ENCODE data around the gene CLDND2.
"Not testable (repeated sequence)": the region's sequence is repeated elsewhere in the genome, so short reads cannot be mapped to it uniquely, and the experiment has no call there.

Gene CLDND2, protein sequence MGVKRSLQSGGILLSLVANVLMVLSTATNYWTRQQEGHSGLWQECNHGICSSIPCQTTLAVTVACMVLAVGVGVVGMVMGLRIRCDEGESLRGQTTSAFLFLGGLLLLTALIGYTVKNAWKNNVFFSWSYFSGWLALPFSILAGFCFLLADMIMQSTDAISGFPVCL
- total RNA-seq = 12.4 to 16.2 reads per million in 2 donors

DNA sequence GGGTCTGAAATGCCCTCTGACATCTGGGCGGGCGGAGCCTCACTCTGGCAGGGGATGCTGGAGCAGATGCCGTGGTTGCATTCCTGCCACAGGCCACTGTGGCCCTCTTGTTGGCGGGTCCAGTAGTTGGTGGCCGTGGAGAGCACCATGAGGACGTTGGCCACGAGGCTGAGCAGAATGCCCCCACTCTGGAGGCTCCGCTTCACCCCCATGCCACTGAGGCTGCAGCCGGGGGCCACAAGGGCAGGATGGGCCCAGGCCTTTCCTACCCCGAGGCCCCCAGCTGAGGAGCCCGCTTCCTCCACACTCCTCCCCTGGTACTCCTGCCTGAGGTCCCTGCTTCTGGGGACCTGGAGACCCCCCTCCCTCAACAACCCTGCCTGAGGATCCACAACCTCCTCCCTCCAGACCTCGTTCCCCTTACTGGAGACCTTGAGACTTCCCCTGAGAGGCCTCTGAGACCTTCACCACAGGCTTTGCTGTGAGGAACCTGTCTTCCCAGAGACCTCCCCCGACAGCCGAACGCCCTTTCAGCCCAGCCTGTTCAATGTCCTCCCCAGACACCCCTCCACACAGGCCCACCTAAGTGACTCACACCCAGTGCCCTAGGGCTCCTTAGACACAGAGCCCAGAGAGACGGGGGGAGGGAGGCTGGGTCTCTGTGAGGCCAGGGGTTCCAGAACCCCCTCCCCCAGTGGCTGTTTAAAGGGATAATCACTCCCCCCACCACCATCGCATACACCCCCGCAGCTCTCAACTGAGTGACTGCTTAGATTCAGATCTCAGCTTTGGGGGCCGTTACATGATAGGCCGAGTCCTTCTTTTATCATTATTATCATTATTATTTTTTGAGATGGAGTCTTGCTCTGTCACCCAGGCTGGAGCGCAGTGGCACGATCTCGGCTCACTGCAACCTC is at the start of gene CLDND2:
TSS of gene CLDND2 (minus strand) at position 638 of the 917 bp plus-strand sequence. CDS start at position 212, 426 bp downstream.
- no peak for DNase-seq

DNA sequence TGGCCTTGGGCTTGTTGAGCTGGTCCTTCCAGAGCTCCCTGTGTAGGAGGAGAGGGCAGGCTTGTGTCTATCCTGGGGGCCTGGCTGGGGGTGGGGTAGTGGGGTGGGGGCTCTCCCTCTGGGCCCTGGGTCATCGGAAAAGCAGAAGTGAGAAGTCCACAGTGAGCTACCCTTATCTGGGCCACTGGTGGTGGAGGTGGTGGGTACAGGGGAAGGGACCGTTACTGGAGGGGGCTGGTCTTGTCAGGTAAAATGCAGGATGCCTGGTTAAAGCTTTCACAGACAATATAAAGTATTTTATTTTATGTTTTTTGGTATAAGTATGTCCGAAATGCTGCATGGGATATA is 49.0 kb upstream of the CLDND2 start:
- no peak for DNase-seq

DNA sequence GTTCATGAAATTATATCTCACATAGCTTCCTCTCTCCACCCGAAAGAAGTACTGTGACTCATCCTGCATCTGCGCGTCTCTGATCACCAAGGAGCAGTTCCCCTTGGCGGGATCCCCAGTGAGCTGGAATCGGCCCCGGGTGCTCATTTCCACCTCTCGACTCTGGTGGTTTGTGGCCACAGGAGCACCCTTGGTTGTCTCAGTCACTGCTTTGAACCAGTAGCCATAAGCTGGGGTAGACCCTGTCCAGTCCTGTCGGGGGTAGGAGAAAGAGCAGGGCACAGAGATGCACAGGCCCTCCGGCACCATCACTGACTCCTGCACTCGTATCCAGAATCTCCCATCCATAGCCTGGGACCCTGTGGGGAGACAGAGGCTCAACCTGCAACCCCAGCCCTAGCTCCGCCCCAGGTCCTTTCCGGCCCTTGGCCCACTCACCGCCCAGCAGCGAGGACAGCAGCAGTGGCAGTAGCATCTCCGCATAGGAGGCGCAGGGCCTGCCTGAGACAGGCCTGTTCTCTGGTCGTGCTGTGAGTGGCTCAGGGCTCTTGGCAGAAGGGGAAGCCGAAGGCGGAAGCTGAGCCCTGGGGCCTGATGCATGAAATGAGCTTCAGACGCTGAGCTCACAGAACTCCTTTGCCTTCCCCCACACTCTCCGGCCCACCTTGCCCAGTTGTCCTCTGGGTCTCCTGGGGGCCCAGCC is 48.5 kb upstream of the CLDND2 start, which contains the start of gene SIGLEC10:
TSS of gene SIGLEC10 (minus strand) at position 536 of the 703 bp plus-strand sequence. CDS start at position 475, 61 bp downstream.
- no peak for DNase-seq

DNA sequence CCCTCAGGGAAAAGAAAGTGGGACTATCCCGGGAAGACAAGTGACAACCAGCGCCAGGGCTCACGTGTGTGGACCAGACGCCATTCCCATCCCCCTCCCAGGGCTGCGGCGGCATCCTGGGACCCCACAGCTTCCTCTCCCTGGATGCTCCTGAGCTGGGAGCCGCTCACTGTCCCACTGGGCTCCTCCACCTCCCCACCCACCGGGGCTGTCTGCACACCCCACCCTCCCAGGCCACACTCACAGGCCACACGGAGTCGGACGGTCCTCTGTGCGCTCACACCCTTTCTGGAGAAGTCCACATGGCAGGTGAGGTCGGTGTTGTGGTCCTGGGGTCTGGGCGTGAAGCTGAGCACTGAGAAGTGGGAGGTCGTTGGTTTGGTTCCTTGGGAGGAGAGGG is 47.6 kb upstream of the CLDND2 start:
- not testable (repeated sequence) for DNase-seq

DNA sequence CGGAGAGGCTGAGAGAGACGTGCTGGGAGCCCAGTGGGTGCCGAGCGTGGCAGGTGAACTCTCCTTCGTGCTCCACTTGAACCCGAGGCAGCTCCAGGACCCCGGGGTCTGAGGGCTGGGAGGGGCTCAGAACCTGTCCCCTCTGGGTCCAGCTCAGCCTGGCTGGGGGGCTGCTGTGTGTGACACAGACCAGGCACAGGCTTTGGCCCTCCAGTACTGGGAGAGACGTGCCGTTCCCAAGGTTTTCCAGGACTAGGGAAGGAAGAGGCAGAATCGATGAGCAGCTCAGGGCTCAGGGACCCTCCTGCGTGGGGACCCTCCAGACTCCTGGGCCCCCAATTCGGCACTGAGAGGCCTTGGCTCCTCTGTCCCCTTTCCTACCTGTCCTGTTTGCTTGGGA is 46.4 kb upstream of the CLDND2 start:
- no peak for DNase-seq

DNA sequence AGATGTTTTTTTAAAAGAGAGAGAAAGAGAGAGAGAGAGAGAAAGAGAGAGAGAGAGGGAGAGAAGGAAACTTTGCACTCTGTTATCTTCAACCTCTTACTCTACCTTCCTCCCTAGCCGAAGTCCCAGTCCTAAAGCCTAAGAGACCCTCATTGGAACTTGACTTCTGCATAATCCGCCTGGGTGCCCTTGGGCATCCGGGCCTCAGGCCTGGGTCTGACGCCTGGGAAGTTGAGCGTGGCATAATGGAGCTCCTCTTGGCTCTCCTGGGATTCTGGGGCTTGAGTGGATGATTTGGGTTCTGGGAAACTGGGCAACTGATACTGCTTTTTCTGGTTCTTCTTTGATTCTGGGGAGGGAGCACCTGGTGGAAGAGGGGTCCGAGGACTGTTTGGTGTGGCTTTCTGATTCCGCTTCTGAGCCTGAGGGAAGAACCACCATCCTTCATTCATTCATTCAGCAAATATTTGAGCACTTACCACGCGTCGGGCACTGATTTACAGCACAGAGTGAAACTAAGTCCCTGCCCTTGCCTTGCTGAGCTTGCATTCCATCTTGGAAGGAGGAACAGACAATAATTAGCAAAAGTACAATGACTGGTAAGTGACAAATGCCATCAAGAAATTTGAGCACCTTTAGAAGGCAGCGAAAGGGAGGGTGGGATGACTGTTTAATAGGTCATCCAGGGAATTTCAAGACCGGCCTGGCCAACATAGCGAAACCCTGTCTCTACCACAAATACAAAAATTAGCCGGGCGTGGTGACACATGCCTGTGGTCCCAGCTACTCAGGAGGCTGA is 42.3 kb upstream of the CLDND2 start:
- DNase-seq = no peak

DNA sequence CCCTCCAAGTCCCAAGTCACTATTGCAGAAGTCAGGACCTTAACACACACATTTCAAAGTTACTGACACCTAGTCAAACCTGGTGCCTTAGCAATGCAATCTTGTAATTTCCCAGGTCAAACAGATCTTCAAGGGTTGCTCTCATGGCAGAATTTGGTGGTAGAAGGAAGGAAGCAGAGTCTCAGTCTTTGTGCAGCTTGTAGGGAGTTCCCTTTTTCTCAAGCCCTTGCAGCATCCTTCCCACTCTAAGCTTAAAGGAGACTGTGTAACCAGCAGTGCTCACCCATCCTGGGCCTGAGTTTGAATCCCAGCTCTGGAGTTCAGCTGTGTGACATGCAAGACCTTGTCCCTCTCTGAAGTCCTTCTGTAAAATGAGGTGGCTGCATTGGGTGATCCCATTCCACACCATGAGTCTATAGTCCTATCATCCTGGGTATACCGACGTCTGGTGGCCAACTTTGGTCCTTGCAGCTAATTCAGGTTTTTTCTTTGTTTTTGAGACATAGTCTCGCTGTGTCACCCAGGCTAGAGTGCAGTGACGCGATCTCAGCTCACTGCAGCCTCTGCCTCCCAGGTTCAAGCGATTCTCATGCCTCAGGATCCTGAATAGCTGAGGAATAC is 38.8 kb upstream of the CLDND2 start:
- no peak for DNase-seq

DNA sequence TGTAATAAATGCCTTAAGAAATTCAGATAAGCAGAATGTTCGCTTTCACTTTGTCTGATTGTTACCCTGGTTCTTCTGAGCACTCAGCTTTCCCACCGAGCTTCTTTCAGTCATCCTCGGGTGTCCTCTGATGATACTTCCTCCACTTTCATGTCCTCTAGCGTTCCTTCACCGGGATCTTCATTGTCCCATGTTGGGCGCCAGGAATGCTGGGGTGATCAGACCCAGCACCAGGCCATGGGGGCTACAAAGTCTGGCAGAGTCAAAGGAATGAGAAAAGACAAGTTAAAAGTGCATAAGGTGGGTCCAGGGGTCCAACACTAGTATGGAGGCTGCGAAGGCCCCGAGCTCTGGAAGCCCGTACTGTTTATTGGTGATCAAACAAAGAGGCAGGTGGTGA is 33.3 kb upstream of the CLDND2 start:
- DNase-seq = no peak

DNA sequence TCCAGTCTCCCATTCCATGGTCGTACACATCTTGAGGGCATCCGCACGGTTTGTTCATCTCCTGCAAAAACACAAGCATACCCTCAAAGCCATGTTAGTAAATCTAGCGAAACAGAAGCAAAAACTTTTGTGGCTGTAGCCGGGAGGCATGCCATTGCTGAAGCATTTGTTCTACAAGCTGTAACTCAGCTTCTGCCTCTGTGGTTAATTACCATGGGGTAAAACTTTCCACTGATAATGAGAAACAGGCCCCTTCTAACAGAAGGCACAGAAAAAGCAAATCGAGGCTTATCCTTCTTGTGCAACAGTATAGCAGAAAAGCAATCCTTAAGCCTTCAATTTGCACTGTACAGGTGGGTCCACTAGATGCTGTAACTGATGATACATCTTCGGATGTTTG is 31.1 kb upstream of the CLDND2 start:
- not testable (repeated sequence) for DNase-seq

DNA sequence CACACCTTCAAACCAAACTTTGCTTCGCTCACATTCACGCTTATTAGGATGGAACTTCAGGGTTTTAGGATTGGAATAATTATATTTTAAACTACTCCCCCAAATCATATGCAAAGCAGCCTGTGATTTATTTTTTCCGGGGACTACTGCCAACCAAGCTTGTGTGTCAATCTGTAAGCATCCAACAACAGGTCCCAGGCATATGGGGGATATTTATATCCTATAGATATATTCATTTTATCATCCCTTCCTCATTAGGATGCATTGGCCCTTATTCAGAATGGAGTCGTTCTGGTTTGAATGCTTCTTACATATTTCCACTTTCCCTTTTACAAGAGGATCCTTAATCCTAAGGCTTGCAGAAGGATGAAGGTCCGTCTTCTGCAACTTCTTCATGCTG is 30.4 kb upstream of the CLDND2 start:
- no peak for DNase-seq

DNA sequence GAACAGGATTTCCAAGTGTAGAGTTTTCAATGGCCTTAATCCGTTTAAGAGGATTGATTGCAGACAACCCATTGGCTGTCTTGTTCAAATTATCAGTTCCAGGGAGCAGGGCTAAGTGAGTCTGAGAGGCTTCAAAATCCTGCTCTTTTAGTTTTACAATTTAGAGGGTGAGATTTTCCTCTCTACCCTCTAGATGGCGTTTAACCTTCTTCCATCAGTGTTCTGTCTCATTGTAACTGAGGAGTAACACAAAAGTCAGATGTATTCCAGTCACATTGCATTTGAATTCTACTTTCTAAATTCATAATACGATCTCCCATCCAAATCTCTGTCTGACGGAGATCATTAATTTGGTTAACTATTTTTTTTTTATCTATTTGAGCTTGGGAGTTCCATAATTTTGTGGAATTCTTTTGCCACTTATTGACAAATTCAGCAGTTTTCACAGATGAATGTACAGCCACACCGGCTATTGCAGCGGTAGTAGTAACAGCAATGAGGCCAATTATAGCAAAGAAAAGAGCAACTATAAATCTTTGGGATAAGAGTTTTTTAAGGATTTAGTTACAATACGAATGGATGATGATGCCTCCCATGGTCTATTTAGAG is 29.4 kb upstream of the CLDND2 start:
- no peak for DNase-seq

DNA sequence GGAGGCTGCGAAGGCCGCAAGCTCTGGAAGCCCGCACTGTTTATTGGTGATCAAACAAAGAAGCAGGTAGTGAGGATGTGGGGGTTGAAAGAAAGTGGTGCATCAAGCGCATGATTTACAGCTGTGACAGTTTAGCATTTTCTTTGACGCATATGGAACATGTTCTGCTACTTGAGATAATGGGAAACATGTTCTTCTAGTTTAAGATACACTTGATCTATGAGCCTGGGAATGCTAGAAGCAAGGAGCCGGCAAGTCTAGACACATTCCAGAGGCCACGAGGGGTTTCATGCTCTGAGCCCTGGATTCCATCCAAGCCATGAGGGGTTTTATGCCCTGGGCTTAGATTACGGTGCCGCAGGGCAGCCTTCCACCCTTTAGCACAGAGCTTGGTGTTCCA is 28.6 kb upstream of the CLDND2 start:
- DNase-seq = not testable (repeated sequence)

DNA sequence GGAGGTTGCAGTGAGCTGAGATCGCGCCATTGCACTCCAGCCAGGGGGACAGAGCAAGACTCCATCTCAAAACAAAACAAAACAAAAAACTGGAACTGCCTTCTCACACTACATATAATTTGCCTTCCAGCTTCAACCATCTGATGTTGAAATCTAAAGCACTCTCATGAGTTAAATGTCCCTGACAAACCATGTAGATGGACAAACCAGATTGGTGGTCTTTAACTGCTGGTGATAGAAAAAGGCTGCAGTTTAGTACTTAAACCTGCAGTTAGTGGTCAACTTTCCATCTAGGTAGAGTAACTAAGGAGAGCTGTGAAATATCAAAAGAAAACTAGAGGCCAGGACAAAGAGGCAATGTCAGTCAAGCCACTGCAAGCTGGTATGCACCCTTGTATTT is 27.4 kb upstream of the CLDND2 start:
- no peak for DNase-seq

DNA sequence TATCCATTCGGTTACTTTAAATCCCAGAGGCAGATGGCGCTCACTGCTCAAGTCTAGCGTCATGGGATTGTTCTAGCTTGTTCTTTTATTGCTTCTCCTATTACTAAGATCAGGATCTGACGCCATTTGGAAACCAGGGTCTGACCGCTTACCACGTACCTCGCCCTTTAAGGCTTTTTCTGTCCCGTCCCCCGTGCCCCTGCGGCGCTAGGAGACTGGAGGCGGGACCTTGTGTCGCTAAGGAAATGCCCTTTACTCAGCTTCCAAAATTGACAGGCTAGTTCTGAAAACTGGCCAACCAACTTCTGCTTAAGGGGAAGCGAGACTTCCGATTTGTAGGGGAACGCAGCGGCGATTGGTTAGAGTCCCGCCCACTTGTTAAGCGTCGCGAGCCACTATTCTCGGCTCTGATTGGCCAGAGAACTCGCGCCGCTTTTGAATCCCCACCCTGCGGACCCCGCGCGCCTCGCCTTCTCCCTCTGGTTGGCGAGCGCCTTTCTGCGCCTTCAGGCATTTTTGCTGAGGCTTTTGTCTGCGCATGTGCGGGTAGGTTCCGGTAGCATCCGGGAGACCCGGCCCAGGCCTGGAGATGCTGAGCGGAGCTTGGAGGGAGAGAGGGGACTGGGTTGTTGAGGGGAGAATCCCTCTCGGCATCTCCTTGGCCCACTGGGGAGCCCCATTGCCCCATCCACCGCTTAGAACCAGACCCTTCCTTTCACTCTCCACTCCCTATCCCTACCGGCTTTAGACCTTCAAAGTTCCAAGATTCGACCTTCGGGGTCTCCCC is 25.4 kb upstream of the CLDND2 start:
- DNase-seq = peak; percentile 64

DNA sequence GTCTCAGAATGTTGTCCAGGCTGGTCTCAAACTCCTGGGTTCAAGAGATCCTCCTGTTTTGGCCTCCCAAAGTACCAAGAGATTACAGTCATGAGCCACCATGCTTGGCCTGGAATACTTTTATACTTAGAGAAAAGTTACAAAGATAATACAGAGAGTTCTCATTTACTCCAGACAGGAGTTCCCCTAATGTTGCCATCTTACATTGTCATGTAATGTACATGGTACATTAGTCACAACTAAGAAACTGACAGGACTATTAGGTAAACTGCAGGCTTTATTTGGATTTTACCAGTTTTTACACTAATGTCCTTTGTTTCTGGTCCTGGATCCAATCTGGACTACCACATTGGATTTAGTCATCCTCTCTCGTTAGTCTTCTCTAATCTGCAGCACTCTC is 23.9 kb upstream of the CLDND2 start:
- no peak for DNase-seq

DNA sequence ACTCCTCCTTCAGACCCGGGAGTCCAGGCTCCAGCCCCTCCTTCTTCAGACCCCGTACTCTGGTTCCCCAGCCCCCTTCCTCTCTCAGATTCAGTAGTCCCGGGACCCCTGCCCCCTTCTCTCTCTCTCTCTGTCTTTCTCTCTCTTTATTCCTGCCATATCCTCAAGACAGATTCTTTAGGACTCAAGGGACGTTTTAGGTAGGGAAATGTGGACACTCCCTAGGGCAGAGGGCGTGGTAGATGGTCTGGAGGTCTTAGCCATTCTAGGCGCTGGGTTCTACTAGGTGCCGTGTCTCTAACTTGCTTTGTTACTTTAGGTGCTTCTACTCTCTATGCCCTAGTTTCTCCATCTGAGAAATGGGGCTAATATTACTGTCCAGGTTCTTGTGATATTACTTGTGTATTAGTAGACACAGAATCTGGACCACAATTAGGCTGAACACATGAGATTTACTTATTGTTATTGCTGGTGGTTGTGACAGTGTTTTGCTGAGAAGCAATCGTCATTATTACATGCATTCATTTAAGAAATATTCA is 22.3 kb upstream of the CLDND2 start:
- no peak for DNase-seq

DNA sequence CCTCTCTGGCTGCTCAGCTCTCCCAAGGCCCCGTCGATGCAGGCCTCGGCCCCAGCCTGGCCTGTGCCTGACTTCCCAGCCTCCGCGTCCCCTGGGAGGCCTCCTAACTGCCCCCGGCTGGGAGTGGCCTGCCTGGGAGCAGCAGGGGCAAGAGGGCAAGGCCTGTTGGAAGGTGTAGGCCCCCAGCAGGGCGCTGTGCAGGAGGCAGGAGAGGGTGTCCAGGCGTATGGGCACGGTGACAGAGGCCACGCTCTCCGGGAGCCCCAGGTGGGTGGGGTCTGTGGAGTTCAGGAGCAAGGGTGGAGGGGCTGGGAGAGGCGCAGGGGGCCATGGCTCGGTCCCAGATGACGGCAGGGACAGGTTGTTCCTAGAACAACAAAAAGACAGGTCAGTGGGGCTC is 20.3 kb upstream of the CLDND2 start:
- no peak for DNase-seq

DNA sequence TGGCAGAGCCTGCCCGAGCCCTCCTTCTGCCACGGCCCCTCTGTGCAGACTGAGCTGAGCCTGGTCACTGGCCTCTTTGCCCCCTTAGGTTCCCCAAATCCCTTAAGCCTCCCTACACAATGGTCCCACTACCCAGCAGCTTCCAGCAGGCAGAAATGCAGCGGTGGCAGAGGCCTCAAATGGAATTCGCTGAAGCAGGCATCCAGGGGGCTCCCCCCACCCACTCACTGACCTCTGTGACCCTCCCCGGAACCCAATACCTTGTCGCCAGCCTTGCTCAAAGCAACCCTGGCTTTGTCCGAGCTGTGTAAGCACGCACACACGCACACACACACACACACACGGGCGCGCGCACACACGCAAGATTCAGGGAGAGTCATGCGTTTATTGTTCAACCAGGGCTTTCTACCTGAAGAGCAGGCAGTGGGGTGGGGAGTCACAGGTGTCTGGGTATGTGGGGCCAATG is 19.2 kb upstream of the CLDND2 start, which contains the start of gene LIM2:
TSS of gene LIM2 (minus strand) at position 51 of the 466 bp plus-strand sequence. CDS start 531 bp downstream, outside the sequence.
- DNase-seq = no peak

DNA sequence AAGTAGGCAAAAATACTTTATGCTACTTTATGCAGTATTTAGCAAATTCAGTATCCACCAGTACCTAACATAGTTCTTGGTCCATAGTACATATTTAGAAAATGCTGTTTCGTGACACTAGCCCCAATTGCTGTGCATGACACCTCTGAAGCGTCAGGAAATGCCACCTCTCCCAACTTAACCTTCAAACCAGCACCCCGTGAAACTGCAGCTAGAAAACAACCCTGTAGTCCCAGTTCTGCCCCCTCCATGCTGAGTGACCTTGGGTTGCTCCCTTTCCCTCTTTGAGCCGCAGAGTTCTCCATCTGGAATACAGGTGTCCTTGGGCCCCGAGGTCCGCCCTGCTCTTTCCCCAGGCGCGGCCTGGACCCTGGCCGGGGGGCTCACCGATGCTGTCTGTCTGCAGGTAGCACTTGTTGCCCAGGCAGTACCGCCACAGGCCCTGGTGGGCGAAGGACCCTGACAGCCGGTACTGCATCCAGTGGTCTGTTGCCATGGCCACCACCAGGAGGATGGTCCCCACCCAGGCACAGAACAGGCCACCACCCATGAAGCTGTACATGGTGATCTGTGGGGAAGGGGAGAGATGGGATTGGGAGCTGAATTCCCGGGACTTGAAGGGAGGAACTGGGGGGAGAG is 18.2 kb upstream of the CLDND2 start:
- DNase-seq = no peak

DNA sequence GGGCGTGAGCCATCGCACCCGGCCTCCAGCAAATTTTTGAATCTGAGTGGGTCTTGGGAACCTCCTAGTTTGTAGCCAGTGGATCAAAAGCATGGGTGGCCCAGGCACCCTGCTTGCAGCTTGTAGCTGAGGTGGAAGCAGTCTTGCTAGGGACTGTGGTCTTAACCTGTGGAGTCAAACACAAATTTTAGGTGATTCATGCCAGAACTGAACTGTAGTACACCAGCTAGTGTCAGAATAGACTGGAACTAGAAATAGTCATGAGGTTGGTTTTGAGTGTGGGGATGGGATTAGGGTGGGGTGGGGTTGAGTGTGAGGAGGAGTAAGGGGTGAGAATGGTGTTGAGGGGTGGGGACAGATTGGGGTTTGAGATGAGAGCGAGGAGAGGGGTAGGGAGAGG is 13.2 kb upstream of the CLDND2 start:
- DNase-seq = no peak
